GM12864 (cell line): ENCODE results near the gene LOXL1.

Source experiments
- DNase-seq: peaks from one replicate; pipeline ENCODE4 v3.0.0-alpha.2; 2011; ENCODE audit warnings: low read depth
- H3K4me3 ChIP-seq: 2 replicates; pipeline ENCODE4 v1.5.1; 2011; ENCODE audit warnings: mild to moderate bottlenecking, low read depth, low read length, control low read depth
- CTCF ChIP-seq: IDR thresholded peaks from 2 replicates; pipeline ENCODE4 v1.5.1; 2011; ENCODE audit warnings: low read depth, mild to moderate bottlenecking, moderate library complexity, low read length, control low read depth, inconsistent platforms; ENCODE audit errors: missing control alignments

The LOXL1 gene

GRCh38 chr15:73986776-73987056, 60.5 kb downstream of the LOXL1 start:
- H3K4me3 ChIP-seq = no peak overlapping the region
- TF ChIP-seq CTCF = no peak
- DNase-seq = no peak

- TF ChIP-seq CTCF = no peak
- DNase-seq = no peak
- no peak overlapping the region for H3K4me3 ChIP-seq
These were observed 61.0 kb downstream of the LOXL1 start for GRCh38 chr15:73987250-73987649.

- no peak for TF ChIP-seq CTCF
- no peak overlapping the region for H3K4me3 ChIP-seq
- DNase-seq = no peak
These were observed 61.6 kb downstream of the LOXL1 start for GRCh38 chr15:73987681-73988444.

- no peak overlapping the region for H3K4me3 ChIP-seq
- DNase-seq = no peak
- no peak for TF ChIP-seq CTCF
These were observed 62.2 kb downstream of the LOXL1 start for GRCh38 chr15:73988445-73988969.

GRCh38 chr15:73989001-73989798, 62.9 kb downstream of the LOXL1 start:
- DNase-seq = no peak
- no peak for TF ChIP-seq CTCF
- no peak overlapping the region for H3K4me3 ChIP-seq

- TF ChIP-seq CTCF = no peak
- no peak overlapping the region for H3K4me3 ChIP-seq
- DNase-seq = no peak
These were observed 64.2 kb downstream of the LOXL1 start for GRCh38 chr15:73990250-73991005.
